ENCODE results near the gene PKD2L1. TPM values are rescaled to one million over a fixed set of nuclear protein-coding genes. Genes with fewer than 3 reads are reported as not detected.

Gene PKD2L1
- total and polyA plus RNA-seq, 9 of the 15 experiments (the other 6 are each of a cell fraction or from before 2014, with no cell fraction given): not detected

DNA sequence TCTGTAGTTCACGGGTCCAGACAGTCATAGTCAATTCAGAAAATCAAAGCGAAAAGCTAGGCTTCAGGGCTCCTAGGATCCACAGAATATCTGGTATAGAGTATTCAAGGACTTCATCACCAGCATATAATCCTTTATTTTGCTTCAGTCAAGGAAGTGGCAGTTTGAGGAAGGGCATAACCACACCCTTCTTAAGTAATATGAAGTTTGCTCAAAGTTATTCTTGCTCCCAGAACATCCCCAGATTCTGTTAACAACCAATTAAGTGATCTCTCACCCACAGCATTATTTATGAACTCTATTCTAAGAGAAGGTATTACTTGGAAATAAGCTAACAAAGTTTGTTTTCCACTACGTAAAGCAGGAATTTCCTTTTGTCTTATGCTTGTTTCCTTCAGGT is 75.8 kb downstream of the PKD2L1 start:
- 83% methylated on average over 3 of the region's 3 CpGs for WGBS (ENCODE audit: insufficient coverage, low coverage, missing lambda C conversion rate)
- no peak for DNase-seq (ENCODE audit: extremely low read depth in 1 of 4, low spot score in 3 of 4)
- CTCF ChIA-PET (ENCODE audit: low intra/inter-chr PET ratio): no interaction called here
- H3K27ac ChIP-seq (ENCODE audit: extremely low read depth, low read depth, low read length): no peak overlapping the region
- BruUV-seq (replicated peaks): no TSS peak
- no peak for ATAC-seq
- no peaks in the 10 kb centered on the region for H4K20me1 ChIP-seq (replicated peaks; ENCODE audit: control insufficient read depth, insufficient read depth, low read length)
- no peaks in the 10 kb centered on the region for H3K79me2 ChIP-seq (ENCODE audit: control insufficient read depth, insufficient read depth, low read length)
- in situ Hi-C loops (cut with MboI): no loop called here
- H3K36me3 ChIP-seq (ENCODE audit: control insufficient read depth, insufficient read depth, low read length): peaks cover 56% of the 10 kb centered on the region; the same call in 2 of the 3 replicates
- FAIRE-seq: no peak
- no peak overlapping the region for H3K9ac ChIP-seq (ENCODE audit: insufficient read depth in 1 of 2, low read depth in 2 of 2, low read length in 2 of 2)
- POLR2A ChIA-PET: interaction anchor here (1.2 kb wide), 1 partner anchor 9 kb away, joined by 4 read pairs; no protein-coding TSS in a partner anchor
- H3K4me1 ChIP-seq (replicated peaks in 1 of 2; ENCODE audit: control insufficient read depth in 2 of 2, insufficient read depth in 2 of 2, low read length in 2 of 2): no peaks in the 10 kb centered on the region
- no peaks in the 10 kb centered on the region for H3K27me3 ChIP-seq (ENCODE audit: control insufficient read depth in 2 of 2, insufficient read depth in 2 of 2, low read length in 2 of 2)
- intact Hi-C loops (cut with micrococcal nuclease): no loop called here
- no peak overlapping the region for H3K4me2 ChIP-seq (ENCODE audit: insufficient read depth, low read length)
- no peaks in the 10 kb centered on the region for H3K9me1 ChIP-seq (ENCODE audit: control insufficient read depth, insufficient read depth, low read length)
- H3K9me3 ChIP-seq (replicated peaks; ENCODE audit: control insufficient read depth, insufficient read depth, low read depth, low read length): no peaks in the 10 kb centered on the region
- H3K4me3 ChIP-seq: no peak overlapping the region
- H2AFZ ChIP-seq (ENCODE audit: low read depth, low read length): no peak overlapping the region
- TF ChIP-seq, protein P1, sequence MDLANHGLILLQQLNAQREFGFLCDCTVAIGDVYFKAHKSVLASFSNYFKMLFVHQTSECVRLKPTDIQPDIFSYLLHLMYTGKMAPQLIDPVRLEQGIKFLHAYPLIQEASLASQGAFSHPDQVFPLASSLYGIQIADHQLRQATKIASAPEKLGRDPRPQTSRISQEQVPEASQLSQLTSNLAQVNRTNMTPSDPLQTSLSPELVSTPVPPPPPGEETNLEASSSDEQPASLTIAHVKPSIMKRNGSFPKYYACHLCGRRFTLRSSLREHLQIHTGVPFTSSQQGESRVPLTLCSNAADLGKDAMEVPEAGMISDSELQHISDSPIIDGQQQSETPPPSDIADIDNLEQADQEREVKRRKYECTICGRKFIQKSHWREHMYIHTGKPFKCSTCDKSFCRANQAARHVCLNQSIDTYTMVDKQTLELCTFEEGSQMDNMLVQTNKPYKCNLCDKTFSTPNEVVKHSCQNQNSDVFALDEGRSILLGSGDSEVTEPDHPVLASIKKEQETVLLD (IDR thresholded peaks at IDR 0.05): no peak
- no peak for TF ChIP-seq PURB (CRISPR knock-in tag; IDR thresholded peaks at IDR 0.05; ENCODE audit: low read depth)
- TF ChIP-seq ZNF507 (tag; conservative IDR thresholded peaks at IDR 0.05): no peak
- TF ChIP-seq, protein P2, sequence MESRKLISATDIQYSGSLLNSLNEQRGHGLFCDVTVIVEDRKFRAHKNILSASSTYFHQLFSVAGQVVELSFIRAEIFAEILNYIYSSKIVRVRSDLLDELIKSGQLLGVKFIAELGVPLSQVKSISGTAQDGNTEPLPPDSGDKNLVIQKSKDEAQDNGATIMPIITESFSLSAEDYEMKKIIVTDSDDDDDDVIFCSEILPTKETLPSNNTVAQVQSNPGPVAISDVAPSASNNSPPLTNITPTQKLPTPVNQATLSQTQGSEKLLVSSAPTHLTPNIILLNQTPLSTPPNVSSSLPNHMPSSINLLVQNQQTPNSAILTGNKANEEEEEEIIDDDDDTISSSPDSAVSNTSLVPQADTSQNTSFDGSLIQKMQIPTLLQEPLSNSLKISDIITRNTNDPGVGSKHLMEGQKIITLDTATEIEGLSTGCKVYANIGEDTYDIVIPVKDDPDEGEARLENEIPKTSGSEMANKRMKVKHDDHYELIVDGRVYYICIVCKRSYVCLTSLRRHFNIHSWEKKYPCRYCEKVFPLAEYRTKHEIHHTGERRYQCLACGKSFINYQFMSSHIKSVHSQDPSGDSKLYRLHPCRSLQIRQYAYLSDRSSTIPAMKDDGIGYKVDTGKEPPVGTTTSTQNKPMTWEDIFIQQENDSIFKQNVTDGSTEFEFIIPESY (CRISPR knock-in tag; IDR thresholded peaks at IDR 0.05): no peak
- TF ChIP-seq, protein P3, sequence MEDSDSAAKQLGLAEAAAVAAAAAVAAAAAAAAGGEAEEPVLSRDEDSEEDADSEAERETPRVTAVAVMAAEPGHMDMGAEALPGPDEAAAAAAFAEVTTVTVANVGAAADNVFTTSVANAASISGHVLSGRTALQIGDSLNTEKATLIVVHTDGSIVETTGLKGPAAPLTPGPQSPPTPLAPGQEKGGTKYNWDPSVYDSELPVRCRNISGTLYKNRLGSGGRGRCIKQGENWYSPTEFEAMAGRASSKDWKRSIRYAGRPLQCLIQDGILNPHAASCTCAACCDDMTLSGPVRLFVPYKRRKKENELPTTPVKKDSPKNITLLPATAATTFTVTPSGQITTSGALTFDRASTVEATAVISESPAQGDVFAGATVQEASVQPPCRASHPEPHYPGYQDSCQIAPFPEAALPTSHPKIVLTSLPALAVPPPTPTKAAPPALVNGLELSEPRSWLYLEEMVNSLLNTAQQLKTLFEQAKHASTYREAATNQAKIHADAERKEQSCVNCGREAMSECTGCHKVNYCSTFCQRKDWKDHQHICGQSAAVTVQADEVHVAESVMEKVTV (CRISPR knock-in tag; IDR thresholded peaks at IDR 0.05): no peak
- TF ChIP-seq DIDO1 (tag; IDR thresholded peaks at IDR 0.05; ENCODE audit: low read depth): no peak
- no peak for TF ChIP-seq TEAD1 (CRISPR knock-in tag; IDR thresholded peaks at IDR 0.05)
- TF ChIP-seq, protein P4, sequence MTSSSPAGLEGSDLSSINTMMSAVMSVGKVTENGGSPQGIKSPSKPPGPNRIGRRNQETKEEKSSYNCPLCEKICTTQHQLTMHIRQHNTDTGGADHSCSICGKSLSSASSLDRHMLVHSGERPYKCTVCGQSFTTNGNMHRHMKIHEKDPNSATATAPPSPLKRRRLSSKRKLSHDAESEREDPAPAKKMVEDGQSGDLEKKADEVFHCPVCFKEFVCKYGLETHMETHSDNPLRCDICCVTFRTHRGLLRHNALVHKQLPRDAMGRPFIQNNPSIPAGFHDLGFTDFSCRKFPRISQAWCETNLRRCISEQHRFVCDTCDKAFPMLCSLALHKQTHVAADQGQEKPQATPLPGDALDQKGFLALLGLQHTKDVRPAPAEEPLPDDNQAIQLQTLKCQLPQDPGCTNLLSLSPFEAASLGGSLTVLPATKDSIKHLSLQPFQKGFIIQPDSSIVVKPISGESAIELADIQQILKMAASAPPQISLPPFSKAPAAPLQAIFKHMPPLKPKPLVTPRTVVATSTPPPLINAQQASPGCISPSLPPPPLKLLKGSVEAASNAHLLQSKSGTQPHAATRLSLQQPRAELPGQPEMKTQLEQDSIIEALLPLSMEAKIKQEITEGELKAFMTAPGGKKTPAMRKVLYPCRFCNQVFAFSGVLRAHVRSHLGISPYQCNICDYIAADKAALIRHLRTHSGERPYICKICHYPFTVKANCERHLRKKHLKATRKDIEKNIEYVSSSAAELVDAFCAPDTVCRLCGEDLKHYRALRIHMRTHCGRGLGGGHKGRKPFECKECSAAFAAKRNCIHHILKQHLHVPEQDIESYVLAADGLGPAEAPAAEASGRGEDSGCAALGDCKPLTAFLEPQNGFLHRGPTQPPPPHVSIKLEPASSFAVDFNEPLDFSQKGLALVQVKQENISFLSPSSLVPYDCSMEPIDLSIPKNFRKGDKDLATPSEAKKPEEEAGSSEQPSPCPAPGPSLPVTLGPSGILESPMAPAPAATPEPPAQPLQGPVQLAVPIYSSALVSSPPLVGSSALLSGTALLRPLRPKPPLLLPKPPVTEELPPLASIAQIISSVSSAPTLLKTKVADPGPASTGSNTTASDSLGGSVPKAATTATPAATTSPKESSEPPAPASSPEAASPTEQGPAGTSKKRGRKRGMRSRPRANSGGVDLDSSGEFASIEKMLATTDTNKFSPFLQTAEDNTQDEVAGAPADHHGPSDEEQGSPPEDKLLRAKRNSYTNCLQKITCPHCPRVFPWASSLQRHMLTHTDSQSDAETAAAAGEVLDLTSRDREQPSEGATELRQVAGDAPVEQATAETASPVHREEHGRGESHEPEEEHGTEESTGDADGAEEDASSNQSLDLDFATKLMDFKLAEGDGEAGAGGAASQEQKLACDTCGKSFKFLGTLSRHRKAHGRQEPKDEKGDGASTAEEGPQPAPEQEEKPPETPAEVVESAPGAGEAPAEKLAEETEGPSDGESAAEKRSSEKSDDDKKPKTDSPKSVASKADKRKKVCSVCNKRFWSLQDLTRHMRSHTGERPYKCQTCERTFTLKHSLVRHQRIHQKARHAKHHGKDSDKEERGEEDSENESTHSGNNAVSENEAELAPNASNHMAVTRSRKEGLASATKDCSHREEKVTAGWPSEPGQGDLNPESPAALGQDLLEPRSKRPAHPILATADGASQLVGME (CRISPR knock-in tag; IDR thresholded peaks at IDR 0.05): no peak
- TF ChIP-seq ZNF146 (CRISPR knock-in tag; IDR thresholded peaks at IDR 0.05; ENCODE audit: unreplicated experiment): no peak
- TF ChIP-seq SMARCA5 (IDR thresholded peaks at IDR 0.05): no peak
- no peak for TF ChIP-seq GTF2F1 (IDR thresholded peaks at IDR 0.05; ENCODE audit: low read depth, low read length)
- TF ChIP-seq ZNF551 (CRISPR knock-in tag; IDR thresholded peaks at IDR 0.05): no peak
